Adipocyte (in vitro differentiated cells): ENCODE data around the gene ZNF638.

Source experiments
- DNase-seq: peaks from one replicate; pipeline ENCODE4 v3.0.0-alpha.2; 2015; ENCODE audit warnings: low read depth
- H3K27me3 ChIP-seq: replicated peaks from 2 replicates; pipeline ENCODE4 v1.7.0; 2013; ENCODE audit warnings: mild to moderate bottlenecking, low read length, moderate library complexity; ENCODE audit not compliant: control insufficient read depth, insufficient read depth
- H3K36me3 ChIP-seq: 2 replicates; pipeline ENCODE4 v1.7.0; 2013; ENCODE audit warnings: low read length, mild to moderate bottlenecking, moderate library complexity; ENCODE audit not compliant: control insufficient read depth, insufficient read depth, severe bottlenecking
- H3K4me1 ChIP-seq: 2 replicates; pipeline ENCODE4 v1.7.0; 2013; ENCODE audit warnings: mild to moderate bottlenecking, low read length, moderate library complexity; ENCODE audit not compliant: control insufficient read depth, insufficient read depth
- H3K4me3 ChIP-seq: 2 replicates; pipeline ENCODE4 v1.7.0; 2013; ENCODE audit warnings: mild to moderate bottlenecking, low read length, moderate library complexity
- H3K9ac ChIP-seq: 2 replicates; pipeline ENCODE4 v1.7.0; 2013; ENCODE audit warnings: mild to moderate bottlenecking, low read length, moderate library complexity
- H3K9me3 ChIP-seq: 2 replicates; pipeline ENCODE4 v1.7.0; 2013; ENCODE audit warnings: mild to moderate bottlenecking, low read length, moderate library complexity; ENCODE audit not compliant: control insufficient read depth

ZNF638 gene

GRCh38 chr2:71457123-71457915 lies 125.7 kb downstream of the ZNF638 start:
- Histone ChIP-seq H3K4me3 (no peak overlapping the region), H3K9me3 (peaks cover under 1% of the 10 kb centered on the region), H3K9ac (no peak overlapping the region), H3K4me1 (peaks cover 26% of the 10 kb centered on the region), H3K27me3 (peaks cover 25% of the 10 kb centered on the region), H3K36me3 (no peaks in the 10 kb centered on the region)
- DNase-seq: no peak

DNA sequence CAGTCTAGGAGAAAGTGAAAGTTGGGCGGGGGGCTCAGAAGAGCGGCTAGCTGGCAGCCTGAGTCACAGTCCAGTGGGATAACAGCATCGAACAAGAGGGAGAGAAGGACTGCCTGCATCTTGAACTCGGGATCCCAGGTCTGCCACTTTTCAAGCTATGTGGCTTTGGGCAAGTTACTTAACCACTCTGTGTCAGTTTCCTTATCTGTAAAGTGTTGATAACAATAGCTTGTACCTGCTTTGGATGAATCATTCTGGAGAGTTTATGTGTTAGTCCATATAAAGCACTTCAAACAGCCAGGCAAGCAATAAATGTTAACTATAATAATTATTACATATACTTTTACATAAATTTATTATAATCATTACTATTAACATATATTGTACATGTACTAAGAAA lies 126.3 kb downstream of the ZNF638 start:
- Histone ChIP-seq H3K9ac (no peak overlapping the region), H3K9me3 (peaks cover 5% of the 10 kb centered on the region), H3K4me1 (peaks cover 21% of the 10 kb centered on the region)

GRCh38 chr2:71458413-71459083 lies 127.0 kb downstream of the ZNF638 start:
- no peak overlapping the region for H3K9ac ChIP-seq
- no peak overlapping the region for H3K4me3 ChIP-seq
- peak; percentile 41 for DNase-seq
- H3K27me3 ChIP-seq: peaks cover 31% of the 10 kb centered on the region
- peaks cover 5% of the 10 kb centered on the region for H3K9me3 ChIP-seq
- H3K36me3 ChIP-seq: no peaks in the 10 kb centered on the region
- peaks cover 15% of the 10 kb centered on the region for H3K4me1 ChIP-seq

More for the DNA sequence above, 126.3 kb downstream of the ZNF638 start:
- no peak for DNase-seq
- Histone ChIP-seq H3K4me3 (no peak overlapping the region), H3K27me3 (peaks cover 25% of the 10 kb centered on the region), H3K36me3 (no peaks in the 10 kb centered on the region)

GRCh38 chr2:71459084-71459431 lies 127.5 kb downstream of the ZNF638 start:
- H3K36me3 ChIP-seq: no peaks in the 10 kb centered on the region
- peaks cover 11% of the 10 kb centered on the region for H3K4me1 ChIP-seq
- no peak overlapping the region for H3K9ac ChIP-seq
- H3K9me3 ChIP-seq: peaks cover 8% of the 10 kb centered on the region
- DNase-seq: no peak
- peaks cover 31% of the 10 kb centered on the region for H3K27me3 ChIP-seq
- no peak overlapping the region for H3K4me3 ChIP-seq

- no peak for DNase-seq
- peaks cover 31% of the 10 kb centered on the region for H3K27me3 ChIP-seq
Measured at GRCh38 chr2:71460056-71460455, 128.5 kb downstream of the ZNF638 start.

GRCh38 chr2:71460595-71461303 lies 129.2 kb downstream of the ZNF638 start:
- Histone ChIP-seq H3K36me3 (no peaks in the 10 kb centered on the region), H3K4me3 (no peak overlapping the region), H3K27me3 (peaks cover 32% of the 10 kb centered on the region), H3K9me3 (peaks cover 8% of the 10 kb centered on the region), H3K9ac (no peak overlapping the region), H3K4me1 (peaks cover 9% of the 10 kb centered on the region)
- peak; percentile 56 for DNase-seq

More at GRCh38 chr2:71460056-71460455, 128.5 kb downstream of the ZNF638 start:
- Histone ChIP-seq H3K9ac (no peak overlapping the region), H3K4me3 (no peak overlapping the region), H3K36me3 (no peaks in the 10 kb centered on the region), H3K9me3 (peaks cover 8% of the 10 kb centered on the region), H3K4me1 (peaks cover 9% of the 10 kb centered on the region)

DNA sequence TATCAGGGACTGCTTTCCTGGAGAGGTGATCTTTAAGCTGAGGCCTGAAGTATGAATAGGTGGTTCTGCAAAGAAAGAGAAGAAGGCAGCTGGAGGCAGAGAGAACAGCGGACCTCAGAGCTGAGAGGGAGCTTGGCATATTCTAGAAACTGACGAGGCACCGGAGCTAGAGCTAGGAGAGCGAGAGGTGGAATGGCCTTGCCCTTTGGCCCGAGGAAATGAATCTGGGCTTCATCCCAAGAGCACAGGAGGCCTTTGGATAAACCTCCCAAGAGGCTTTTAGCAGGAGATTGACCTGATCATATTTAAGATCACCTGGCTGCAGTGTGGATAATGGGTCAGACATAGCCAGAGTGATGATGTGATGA lies 129.7 kb downstream of the ZNF638 start:
- no peak overlapping the region for H3K4me3 ChIP-seq
- peaks cover 33% of the 10 kb centered on the region for H3K27me3 ChIP-seq
- H3K4me1 ChIP-seq: peaks cover 9% of the 10 kb centered on the region
- no peak overlapping the region for H3K9ac ChIP-seq
- peaks cover 8% of the 10 kb centered on the region for H3K9me3 ChIP-seq
- H3K36me3 ChIP-seq: no peaks in the 10 kb centered on the region
- no peak for DNase-seq

DNA sequence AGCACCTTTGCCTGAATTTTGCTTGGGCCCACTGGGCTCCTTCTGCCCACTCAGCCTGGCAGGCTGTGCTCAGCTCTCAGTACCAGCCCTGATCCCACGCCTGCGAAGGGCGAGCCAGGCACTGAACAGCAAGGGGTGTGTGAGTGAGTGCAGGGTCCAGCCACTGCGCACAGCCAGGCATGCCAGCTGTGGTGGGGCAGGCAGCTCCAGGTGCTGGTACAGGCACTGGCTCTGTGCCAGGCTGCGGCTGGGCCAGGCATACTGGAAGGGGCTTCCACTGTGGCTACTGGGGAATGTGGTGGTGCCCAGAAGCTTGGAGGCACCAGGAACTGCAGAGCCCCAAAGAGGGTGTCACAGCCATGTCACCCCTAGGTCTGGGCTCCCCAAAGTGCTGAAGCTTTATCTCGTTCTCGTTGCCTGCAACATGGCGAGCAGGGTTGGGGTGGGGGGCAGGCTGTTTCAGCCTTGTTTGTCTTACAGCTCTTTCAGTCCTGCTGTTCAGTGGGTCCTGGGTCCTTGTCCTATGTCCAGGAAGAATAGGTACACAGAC lies 130.5 kb downstream of the ZNF638 start:
- Histone ChIP-seq H3K4me1 (peaks cover 13% of the 10 kb centered on the region), H3K4me3 (no peak overlapping the region), H3K36me3 (no peaks in the 10 kb centered on the region), H3K9ac (no peak overlapping the region), H3K27me3 (peaks cover 38% of the 10 kb centered on the region), H3K9me3 (peaks cover 8% of the 10 kb centered on the region)
- no peak for DNase-seq

- peaks cover 8% of the 10 kb centered on the region for H3K9me3 ChIP-seq
- no peak overlapping the region for H3K9ac ChIP-seq
- no peaks in the 10 kb centered on the region for H3K36me3 ChIP-seq
- peaks cover 13% of the 10 kb centered on the region for H3K4me1 ChIP-seq
- DNase-seq: no peak
- peaks cover 44% of the 10 kb centered on the region for H3K27me3 ChIP-seq
- H3K4me3 ChIP-seq: no peak overlapping the region
Measured at GRCh38 chr2:71462641-71463341, 131.2 kb downstream of the ZNF638 start.

GRCh38 chr2:71463342-71463654 lies 131.7 kb downstream of the ZNF638 start:
- Histone ChIP-seq H3K27me3 (peaks cover 49% of the 10 kb centered on the region), H3K9ac (no peak overlapping the region), H3K36me3 (no peaks in the 10 kb centered on the region), H3K9me3 (peaks cover 8% of the 10 kb centered on the region), H3K4me3 (no peak overlapping the region), H3K4me1 (peaks cover 11% of the 10 kb centered on the region)
- no peak for DNase-seq

DNA sequence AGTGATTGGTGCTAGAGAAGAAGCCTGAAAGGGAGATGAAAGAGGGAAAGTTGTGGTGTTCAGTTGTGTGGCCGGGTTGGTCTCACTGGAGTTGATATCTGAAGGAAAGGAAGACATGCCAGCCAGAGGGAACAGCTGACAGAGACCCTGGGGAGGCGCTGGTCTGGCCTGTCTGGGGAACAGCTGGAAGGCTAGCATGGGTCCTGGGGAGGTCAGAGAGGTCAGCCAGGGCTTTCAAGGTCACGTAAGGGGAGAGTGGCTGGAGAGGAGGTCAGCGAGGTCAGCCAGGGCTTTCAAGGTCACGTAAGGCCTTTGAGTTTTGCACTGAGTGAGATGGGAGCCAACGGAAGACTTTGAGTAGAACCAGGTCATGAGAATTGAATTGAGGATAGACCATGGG lies 132.8 kb downstream of the ZNF638 start:
- no peak overlapping the region for H3K4me3 ChIP-seq
- no peak for DNase-seq
- H3K27me3 ChIP-seq: peaks cover 60% of the 10 kb centered on the region
- no peaks in the 10 kb centered on the region for H3K36me3 ChIP-seq
- peaks cover 4% of the 10 kb centered on the region for H3K4me1 ChIP-seq
- H3K9ac ChIP-seq: no peak overlapping the region
- peaks cover 8% of the 10 kb centered on the region for H3K9me3 ChIP-seq
